PFSK-1 (cell line): Measurements from ENCODE around the gene PPP2R5C.

Experiments used
- POLR2AphosphoS5 ChIP-seq: IDR thresholded peaks from 2 replicates; pipeline ENCODE4 v1.6.1; 2012; ENCODE audit warnings: low read depth, mild to moderate bottlenecking, control low read depth, low read length, moderate library complexity
- SIN3A ChIP-seq: IDR thresholded peaks from 2 replicates; pipeline ENCODE4 v1.6.1; 2012; ENCODE audit warnings: mild to moderate bottlenecking, low read length, moderate library complexity, borderline replicate concordance; ENCODE audit not compliant: insufficient read depth
- TAF1 ChIP-seq: IDR thresholded peaks from 2 replicates; pipeline ENCODE4 v1.6.1; 2012; ENCODE audit warnings: low read length, control low read depth, borderline replicate concordance; ENCODE audit not compliant: insufficient read depth
- TF ChIP-seq, protein P1 (sequence below), 2 experiments: IDR thresholded peaks; 2 replicates each; pipeline versions ENCODE4 v1.6.1 to v1.8.0; 2011 to 2012; ENCODE audit warnings: low read depth in 2 of 2, low read length in 2 of 2, control low read depth in 1 of 2, inconsistent platforms in 1 of 2, mild to moderate bottlenecking in 1 of 2, moderate library complexity in 1 of 2; ENCODE audit not compliant: insufficient read depth in 1 of 2

DNA sequence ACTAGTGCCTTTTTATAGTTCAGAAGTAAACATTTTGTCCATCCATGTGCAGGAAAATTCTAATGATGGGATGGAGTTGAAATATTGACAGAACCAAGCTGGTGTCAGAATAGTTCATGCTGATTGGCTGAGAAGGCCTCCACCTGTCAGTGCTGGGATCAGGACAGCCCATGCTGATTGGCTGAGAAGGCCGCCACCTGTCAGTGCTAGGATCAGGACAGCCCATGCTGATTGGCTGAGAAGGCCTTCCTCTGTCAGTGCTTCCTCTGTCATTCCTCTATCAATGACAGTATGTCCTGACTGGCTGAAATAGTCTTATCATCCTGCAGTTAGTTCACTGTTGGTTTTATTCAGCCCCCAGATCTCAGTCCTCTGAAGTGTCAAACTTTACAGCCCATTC lies 95.7 kb downstream of the PPP2R5C start:
- no peak for TF ChIP-seq TAF1
- no peak for TF ChIP-seq POLR2AphosphoS5
- TF ChIP-seq, protein P1, sequence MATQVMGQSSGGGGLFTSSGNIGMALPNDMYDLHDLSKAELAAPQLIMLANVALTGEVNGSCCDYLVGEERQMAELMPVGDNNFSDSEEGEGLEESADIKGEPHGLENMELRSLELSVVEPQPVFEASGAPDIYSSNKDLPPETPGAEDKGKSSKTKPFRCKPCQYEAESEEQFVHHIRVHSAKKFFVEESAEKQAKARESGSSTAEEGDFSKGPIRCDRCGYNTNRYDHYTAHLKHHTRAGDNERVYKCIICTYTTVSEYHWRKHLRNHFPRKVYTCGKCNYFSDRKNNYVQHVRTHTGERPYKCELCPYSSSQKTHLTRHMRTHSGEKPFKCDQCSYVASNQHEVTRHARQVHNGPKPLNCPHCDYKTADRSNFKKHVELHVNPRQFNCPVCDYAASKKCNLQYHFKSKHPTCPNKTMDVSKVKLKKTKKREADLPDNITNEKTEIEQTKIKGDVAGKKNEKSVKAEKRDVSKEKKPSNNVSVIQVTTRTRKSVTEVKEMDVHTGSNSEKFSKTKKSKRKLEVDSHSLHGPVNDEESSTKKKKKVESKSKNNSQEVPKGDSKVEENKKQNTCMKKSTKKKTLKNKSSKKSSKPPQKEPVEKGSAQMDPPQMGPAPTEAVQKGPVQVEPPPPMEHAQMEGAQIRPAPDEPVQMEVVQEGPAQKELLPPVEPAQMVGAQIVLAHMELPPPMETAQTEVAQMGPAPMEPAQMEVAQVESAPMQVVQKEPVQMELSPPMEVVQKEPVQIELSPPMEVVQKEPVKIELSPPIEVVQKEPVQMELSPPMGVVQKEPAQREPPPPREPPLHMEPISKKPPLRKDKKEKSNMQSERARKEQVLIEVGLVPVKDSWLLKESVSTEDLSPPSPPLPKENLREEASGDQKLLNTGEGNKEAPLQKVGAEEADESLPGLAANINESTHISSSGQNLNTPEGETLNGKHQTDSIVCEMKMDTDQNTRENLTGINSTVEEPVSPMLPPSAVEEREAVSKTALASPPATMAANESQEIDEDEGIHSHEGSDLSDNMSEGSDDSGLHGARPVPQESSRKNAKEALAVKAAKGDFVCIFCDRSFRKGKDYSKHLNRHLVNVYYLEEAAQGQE (IDR thresholded peaks at IDR 0.05; ENCODE audit: insufficient read depth in 1 of 2, low read depth in 2 of 2, low read length in 2 of 2) = no peak
- no peak for TF ChIP-seq SIN3A
